ENCODE data around the gene ARHGAP26. TPM values are rescaled to one million over a fixed set of nuclear protein-coding genes. Genes with fewer than 3 reads are reported as not detected.

ARHGAP26 gene
- total RNA-seq, 1 donor from 2014 or later, result 42.1 TPM

- H3K4me1 ChIP-seq, result peaks cover 64% of the 10 kb centered on the region
- intact Hi-C loops (cut with DNase I), result no loop called here
- no peaks in the 10 kb centered on the region for H3K27me3 ChIP-seq (ENCODE audit: low read depth)
- no peak for TF ChIP-seq CTCF (IDR thresholded peaks at IDR 0.05)
- no peaks in the 10 kb centered on the region for H3K36me3 ChIP-seq
- no peak overlapping the region for H3K27ac ChIP-seq
- H3K4me3 ChIP-seq, result no peak overlapping the region
- no peak for DNase-seq
- no peaks in the 10 kb centered on the region for H3K9me3 ChIP-seq
- ATAC-seq, result no peak
Observed at GRCh38 chr5:142934051-142934762, 164.0 kb downstream of the ARHGAP26 start.

- Histone ChIP-seq H3K4me1 (peaks cover 56% of the 10 kb centered on the region), H3K27ac (peak overlapping the region; percentile 33), H3K36me3 (no peaks in the 10 kb centered on the region), H3K4me3 (no peak overlapping the region), H3K9me3 (no peaks in the 10 kb centered on the region), H3K27me3 (ENCODE audit: low read depth) (no peaks in the 10 kb centered on the region)
- no peak for DNase-seq
- intact Hi-C loops (cut with DNase I), result no loop called here
- no peak for TF ChIP-seq CTCF (IDR thresholded peaks at IDR 0.05)
- ATAC-seq, result peak; percentile 53 to 59
Observed at GRCh38 chr5:142935014-142935413, 164.8 kb downstream of the ARHGAP26 start.

GRCh38 chr5:142937374-142937773, 167.2 kb downstream of the ARHGAP26 start:
- Histone ChIP-seq H3K4me3 (no peak overlapping the region), H3K36me3 (no peaks in the 10 kb centered on the region), H3K9me3 (no peaks in the 10 kb centered on the region), H3K27ac (no peak overlapping the region), H3K4me1 (peaks cover 42% of the 10 kb centered on the region), H3K27me3 (ENCODE audit: low read depth) (no peaks in the 10 kb centered on the region)
- intact Hi-C loops (cut with DNase I), result no loop called here
- ATAC-seq (no peak), DNase-seq (no peak)
- TF ChIP-seq CTCF (IDR thresholded peaks at IDR 0.05), result no peak

GRCh38 chr5:142938266-142938880, 168.2 kb downstream of the ARHGAP26 start:
- DNase-seq (no peak), ATAC-seq (no peak)
- TF ChIP-seq CTCF (IDR thresholded peaks at IDR 0.05), result no peak

GRCh38 chr5:142939006-142939405, 168.8 kb downstream of the ARHGAP26 start:
- H3K27ac ChIP-seq, result no peak overlapping the region

More at GRCh38 chr5:142938266-142938880, 168.2 kb downstream of the ARHGAP26 start:
- Histone ChIP-seq H3K4me1 (peaks cover 34% of the 10 kb centered on the region), H3K9me3 (no peaks in the 10 kb centered on the region), H3K27ac (no peak overlapping the region), H3K36me3 (no peaks in the 10 kb centered on the region), H3K4me3 (no peak overlapping the region), H3K27me3 (ENCODE audit: low read depth) (no peaks in the 10 kb centered on the region)
- intact Hi-C loops (cut with DNase I), result no loop called here

More at GRCh38 chr5:142939006-142939405, 168.8 kb downstream of the ARHGAP26 start:
- TF ChIP-seq CTCF (IDR thresholded peaks at IDR 0.05), result no peak
- H3K4me1 ChIP-seq, result peaks cover 28% of the 10 kb centered on the region
- no peak for ATAC-seq
- no peaks in the 10 kb centered on the region for H3K36me3 ChIP-seq
- intact Hi-C loops (cut with DNase I), result no loop called here
- no peaks in the 10 kb centered on the region for H3K9me3 ChIP-seq
- no peaks in the 10 kb centered on the region for H3K27me3 ChIP-seq (ENCODE audit: low read depth)
- DNase-seq, result no peak
- no peak overlapping the region for H3K4me3 ChIP-seq
